ENCODE data around the gene LRRC40. TPM values are rescaled to one million over a fixed set of nuclear protein-coding genes. Genes with fewer than 3 reads are reported as not detected.

LRRC40 gene
- total and polyA plus RNA-seq, 2 donors (not counting 3 experiments of a cell fraction or from before 2014, with no cell fraction given): 8.1 to 21.1 TPM

GRCh38 chr1:70200065-70200464 lies 5.3 kb downstream of the LRRC40 start:
- intact Hi-C loops (cut with micrococcal nuclease): loop anchor here (10.0 kb wide), 1 partner anchor 635 kb away; the partner anchor contains the start of gene LRRC7
- DNase-seq (ENCODE audit: low read depth, low spot score) (no peak), FAIRE-seq (no peak)
- dilution Hi-C loops (cut with MboI; ENCODE audit: extremely low pct_ligation_motif_present, low sequenced_read_pairs): no loop called here
- Histone ChIP-seq H4K20me1 (replicated peaks; ENCODE audit: control insufficient read depth, extremely low read depth, insufficient read depth, low read length) (no peaks in the 10 kb centered on the region), H2AFZ (ENCODE audit: low read depth, low read length) (no peak overlapping the region), H3K27me3 (ENCODE audit: control insufficient read depth in 2 of 2, insufficient read depth in 2 of 2, low read length in 2 of 2) (no peaks in the 10 kb centered on the region), H3K9me3 (replicated peaks; ENCODE audit: control insufficient read depth, insufficient read depth, low read length) (no peaks in the 10 kb centered on the region), H3K36me3 (ENCODE audit: control insufficient read depth in 2 of 2, extremely low read depth in 1 of 2, insufficient read depth in 2 of 2, low read length in 2 of 2) (no peaks in the 10 kb centered on the region), H3K4me2 (ENCODE audit: insufficient read depth, low read length) (no peak overlapping the region), H3K9me1 (replicated peaks; ENCODE audit: control insufficient read depth, extremely low read depth, insufficient read depth, low read length) (no peaks in the 10 kb centered on the region), H3K4me1 (ENCODE audit: control insufficient read depth, extremely low read depth, insufficient read depth, low read length) (peaks cover 10% of the 10 kb centered on the region), H3K9ac (replicated peaks; ENCODE audit: extremely low read depth, insufficient read depth, low read length) (no peak overlapping the region), H3K4me3 (replicated peaks in 1 of 3; ENCODE audit: insufficient read depth in 1 of 3, low read depth in 1 of 3, low read length in 3 of 3) (no peak overlapping the region), H3K27ac (ENCODE audit: insufficient read depth, low read depth, low read length) (no peak overlapping the region), H3K79me2 (ENCODE audit: control insufficient read depth, insufficient read depth, low read length) (peaks cover 82% of the 10 kb centered on the region)
- no TSS peak for BruUV-seq (replicated peaks)
- ChIA-PET POLR2A (no interaction called here), CTCF (no interaction called here)
- TF ChIP-seq MAX (IDR thresholded peaks at IDR 0.05; ENCODE audit: insufficient read depth, insufficient read length): no peak
- no peak for TF ChIP-seq GATA2 (IDR thresholded peaks at IDR 0.05; ENCODE audit: insufficient read depth, insufficient read length, low read depth, low read length)
- no peak for TF ChIP-seq JUN (IDR thresholded peaks at IDR 0.05; ENCODE audit: borderline replicate concordance, insufficient read depth, insufficient read length, low read depth)
- no peak for TF ChIP-seq EZH2 (IDR thresholded peaks at IDR 0.05; ENCODE audit: borderline replicate concordance, low read depth, low read length, severe bottlenecking)
- TF ChIP-seq CTCF (IDR thresholded peaks at IDR 0.05; ENCODE audit: extremely low read depth in 1 of 2, insufficient read depth in 1 of 2, low read depth in 1 of 2, low read length in 2 of 2): no peak
- TF ChIP-seq FOS (IDR thresholded peaks at IDR 0.05; ENCODE audit: borderline replicate concordance, insufficient read depth, low read length): no peak
- TF ChIP-seq MYC (IDR thresholded peaks at IDR 0.05; ENCODE audit: low read depth, low read length): no peak
- TF ChIP-seq POLR2A (IDR thresholded peaks at IDR 0.05; ENCODE audit: low read depth, low read length): no peak
- TF ChIP-seq POLR2AphosphoS5 (IDR thresholded peaks at IDR 0.05; ENCODE audit: insufficient read depth, low read depth, low read length): no peak
